A549 (cell line): ENCODE results near the gene EIF4G1. TPM values are rescaled to one million over a fixed set of nuclear protein-coding genes. Genes with fewer than 3 reads are reported as not detected.

Experiments
- ATAC-seq, 2 experiments: fragments of 200-7000 bp in 1 of 2; fragments of >200 bp in 1 of 2; cut with Nextera tagmentation in 1 of 2; cut with Tn5 transposase in 1 of 2; 3 replicates each; pipeline versions ENCODE4 v1.8.0 to v1.9.1; 2018 to 2020; ENCODE audit warnings: mild to moderate bottlenecking in 1 of 2, moderate library complexity in 1 of 2
- CTCF ChIA-PET: fragments of 300-600 bp; sonication (Branson Sonifier 250); formaldehyde crosslinking; extraction: SDS; loops from one replicate; lab custom pipeline; 2021; ENCODE audit warnings: antibody characterized with exemption, inconsistent platforms; lab: Yijun Ruan, JAX
- POLR2A ChIA-PET: fragments of 350-600 bp; formaldehyde crosslinking; extraction: SDS; loops from one replicate; lab custom pipeline; 2021; ENCODE audit warnings: antibody characterized with exemption, inconsistent platforms; lab: Yijun Ruan, JAX
- DNase-seq, 2 experiments: peaks; one replicate each; pipeline versions ENCODE4 v3.0.0 to v3.0.0-alpha.2; 2011 to 2016; ENCODE audit warnings: low read depth in 1 of 2, low spot score in 1 of 2
- FAIRE-seq: peaks from 2 replicates; lab custom pipeline; 2011; peaks lifted over from hg19 to GRCh38; lab: Jason Lieb, UNC
- H3K27ac ChIP-seq, 2 experiments: fragments of >200 bp; sonication (Bioruptor Twin); formaldehyde crosslinking; 3 replicates each; pipeline ENCODE4 v1.5.1; 2016 to 2017
- H3K4me1 ChIP-seq: fragments of >200 bp; sonication (Bioruptor Twin); formaldehyde crosslinking; 3 replicates; pipeline ENCODE4 v1.6.1; 2016
- H3K4me2 ChIP-seq: fragments of >200 bp; sonication (Bioruptor Twin); formaldehyde crosslinking; 3 replicates; pipeline ENCODE4 v1.6.1; 2016
- H3K4me3 ChIP-seq: fragments of >200 bp; sonication (Bioruptor Twin); formaldehyde crosslinking; 3 replicates; pipeline ENCODE4 v1.5.1; 2016
- H3K9me3 ChIP-seq: fragments of >200 bp; sonication (Bioruptor Twin); formaldehyde crosslinking; 3 replicates; pipeline ENCODE4 v1.6.1; 2016
- BCL3 ChIP-seq: fragments of >200 bp; sonication (Bioruptor Twin); formaldehyde crosslinking; IDR thresholded peaks from 3 replicates; pipeline ENCODE4 v1.6.1; 2016
- CBX8 ChIP-seq: fragments of 200-600 bp; sonication (generic); IDR thresholded peaks from 2 replicates; pipeline ENCODE4 v1.6.1; 2016
- CHD2 ChIP-seq: fragments of 150-350 bp; IDR thresholded peaks from 2 replicates; pipeline ENCODE4 v1.6.1; 2014; ENCODE audit warnings: low read length; ENCODE audit not compliant: partially characterized antibody
- ELK1 ChIP-seq: fragments of 150-350 bp; IDR thresholded peaks from 2 replicates; pipeline ENCODE4 v1.6.1; 2014; ENCODE audit warnings: low read depth, mild to moderate bottlenecking, low read length
- HEYL ChIP-seq: fragments of 250-450 bp; sonication (Bioruptor Pico); IDR thresholded peaks from 2 replicates; pipeline ENCODE4 v1.8.0; 2021; ENCODE audit warnings: mild to moderate bottlenecking, moderate library complexity
- JUN ChIP-seq, 2 experiments: fragments of >200 bp; sonication (Bioruptor Twin); formaldehyde crosslinking; IDR thresholded peaks; 2 replicates in 1 of 2; 3 replicates in 1 of 2; pipeline ENCODE4 v1.6.1; 2016 to 2017
- JUNB ChIP-seq: fragments of >200 bp; sonication (Bioruptor Twin); formaldehyde crosslinking; IDR thresholded peaks from 2 replicates; pipeline ENCODE4 v1.6.1; 2016
- MAZ ChIP-seq: fragments of 150-350 bp; IDR thresholded peaks from 2 replicates; pipeline ENCODE4 v1.6.1; 2014; ENCODE audit warnings: antibody characterized with exemption, low read depth, low read length, borderline replicate concordance
- NFE2L2 ChIP-seq: fragments of 150-350 bp; conservative IDR thresholded peaks from 2 replicates; pipeline ENCODE4 v1.6.1; 2014; ENCODE audit warnings: low read length
- NR3C1 ChIP-seq: fragments of >200 bp; sonication (Bioruptor Twin); formaldehyde crosslinking; IDR thresholded peaks from 3 replicates; pipeline ENCODE4 v1.6.1; 2017
- PHF8 ChIP-seq: fragments of 200-600 bp; sonication (generic); IDR thresholded peaks from 2 replicates; pipeline ENCODE4 v1.6.1; 2016; ENCODE audit warnings: low read depth, mild to moderate bottlenecking, antibody characterized with exemption, moderate library complexity, borderline replicate concordance
- POLR2A ChIP-seq: IDR thresholded peaks from 2 replicates; pipeline ENCODE4 v1.6.1; 2012; ENCODE audit warnings: mild to moderate bottlenecking, low read length
- REST ChIP-seq: fragments of 200-600 bp; sonication (generic); IDR thresholded peaks from 2 replicates; pipeline ENCODE4 v1.6.1; 2016; ENCODE audit warnings: antibody characterized with exemption, mild to moderate bottlenecking, moderate library complexity
- TFCP2L1 ChIP-seq: fragments of 250-450 bp; sonication (Bioruptor Pico); IDR thresholded peaks from 2 replicates; pipeline ENCODE4 v1.5.0; 2021; ENCODE audit warnings: mild to moderate bottlenecking
- TP53 ChIP-seq: fragments of 250-450 bp; sonication (Bioruptor Pico); IDR thresholded peaks from 2 replicates; pipeline ENCODE4 v1.5.0; 2021; ENCODE audit warnings: mild to moderate bottlenecking, moderate library complexity
- ZC3H11A ChIP-seq: fragments of 450-650 bp; IDR thresholded peaks from 2 replicates; pipeline ENCODE4 v1.6.1; 2014; ENCODE audit warnings: antibody characterized with exemption, mild to moderate bottlenecking
- ZFP36 ChIP-seq: fragments of 450-650 bp; IDR thresholded peaks from 2 replicates; pipeline ENCODE4 v1.6.1; 2014; ENCODE audit warnings: borderline replicate concordance; ENCODE audit not compliant: partially characterized antibody
- ZNF302 ChIP-seq: fragments of 250-450 bp; sonication (Bioruptor Pico); IDR thresholded peaks from 2 replicates; pipeline ENCODE4 v1.9.0; 2021; ENCODE audit warnings: inconsistent platforms, mild to moderate bottlenecking, moderate library complexity
- WGBS: methylation state at CpG from one replicate; pipeline ENCODE4 v1.1.6; 2017; ENCODE audit errors: missing lambda C conversion rate; 5-methylcytosine and 5-hydroxymethylcytosine counted together
- polyA plus RNA-seq, 4 experiments: library from polyadenylated mRNA; depleted of rRNA in 3 of 4; stranded (reverse); fragments of >200 nt; fragmentation: RNase III in 1 of 4; extraction: RNeasy Plus Mini Kit Qiagen cat#74134 plus additional on column Dnase treatment in 1 of 4; gene quantifications; 2 replicates in 3 of 4; 3 replicates in 1 of 4; pipeline ENCODE4 v1.2.3, GENCODE V29; 2011 to 2017
- TF ChIP-seq, protein P1 (sequence below): fragments of >200 bp; sonication (Bioruptor Twin); formaldehyde crosslinking; IDR thresholded peaks from 3 replicates; pipeline ENCODE4 v1.5.1; 2016
- TF ChIP-seq, protein P2 (sequence below): fragments of 250-450 bp; sonication (Bioruptor Pico); IDR thresholded peaks from 2 replicates; pipeline ENCODE4 v1.5.0; 2020; ENCODE audit warnings: low read depth, mild to moderate bottlenecking, moderate library complexity

The EIF4G1 gene
- polyA plus RNA-seq, 2 of the 4 experiments (the other 2 are of a cell fraction), result 152 to 248 TPM

- ChIA-PET CTCF (no interaction called here), POLR2A (no interaction called here)
- peak overlapping the region; percentile 86 for H3K4me3 ChIP-seq
- TF ChIP-seq, protein P1, sequence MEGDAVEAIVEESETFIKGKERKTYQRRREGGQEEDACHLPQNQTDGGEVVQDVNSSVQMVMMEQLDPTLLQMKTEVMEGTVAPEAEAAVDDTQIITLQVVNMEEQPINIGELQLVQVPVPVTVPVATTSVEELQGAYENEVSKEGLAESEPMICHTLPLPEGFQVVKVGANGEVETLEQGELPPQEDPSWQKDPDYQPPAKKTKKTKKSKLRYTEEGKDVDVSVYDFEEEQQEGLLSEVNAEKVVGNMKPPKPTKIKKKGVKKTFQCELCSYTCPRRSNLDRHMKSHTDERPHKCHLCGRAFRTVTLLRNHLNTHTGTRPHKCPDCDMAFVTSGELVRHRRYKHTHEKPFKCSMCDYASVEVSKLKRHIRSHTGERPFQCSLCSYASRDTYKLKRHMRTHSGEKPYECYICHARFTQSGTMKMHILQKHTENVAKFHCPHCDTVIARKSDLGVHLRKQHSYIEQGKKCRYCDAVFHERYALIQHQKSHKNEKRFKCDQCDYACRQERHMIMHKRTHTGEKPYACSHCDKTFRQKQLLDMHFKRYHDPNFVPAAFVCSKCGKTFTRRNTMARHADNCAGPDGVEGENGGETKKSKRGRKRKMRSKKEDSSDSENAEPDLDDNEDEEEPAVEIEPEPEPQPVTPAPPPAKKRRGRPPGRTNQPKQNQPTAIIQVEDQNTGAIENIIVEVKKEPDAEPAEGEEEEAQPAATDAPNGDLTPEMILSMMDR, result no peak
- TF ChIP-seq, protein P2, sequence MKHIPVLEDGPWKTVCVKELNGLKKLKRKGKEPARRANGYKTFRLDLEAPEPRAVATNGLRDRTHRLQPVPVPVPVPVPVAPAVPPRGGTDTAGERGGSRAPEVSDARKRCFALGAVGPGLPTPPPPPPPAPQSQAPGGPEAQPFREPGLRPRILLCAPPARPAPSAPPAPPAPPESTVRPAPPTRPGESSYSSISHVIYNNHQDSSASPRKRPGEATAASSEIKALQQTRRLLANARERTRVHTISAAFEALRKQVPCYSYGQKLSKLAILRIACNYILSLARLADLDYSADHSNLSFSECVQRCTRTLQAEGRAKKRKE, result no peak
- TF ChIP-seq CHD2, result no peak
- TF ChIP-seq ZFP36, result no peak
- no peak for TF ChIP-seq NR3C1
- TF ChIP-seq JUN (IDR thresholded peaks at IDR 0.05), result peak; percentile 42 to 80; a peak in 3 of 5 replicates
- TF ChIP-seq MAZ, result no peak
- peak; percentile 43 for TF ChIP-seq POLR2A
- TF ChIP-seq BCL3, result peak; percentile 24; the same call in 1 of the 3 replicates
- no peak for TF ChIP-seq JUNB
- TF ChIP-seq ZC3H11A, result no peak
- TF ChIP-seq TFCP2L1 (CRISPR knock-in tag), result no peak
- 0 out of 2 replicates have a peak, but pooled peaks have one; percentile 12 for TF ChIP-seq PHF8
- TF ChIP-seq ELK1, result no peak
- TF ChIP-seq ZNF302 (CRISPR knock-in tag), result no peak
- H3K4me1 ChIP-seq, result peaks cover 38% of the 10 kb centered on the region
- H3K27ac ChIP-seq, result peak overlapping the region; percentile 100
- ATAC-seq (peak; percentile 39 to 61; a peak in 5 of 6 replicates), DNase-seq (peak in 1 of 2 experiments; percentile 60), FAIRE-seq (no peak)
- WGBS, result 2% methylated on average over 13 of the region's 89 CpGs
- H3K4me2 ChIP-seq, result peak overlapping the region; percentile 94
- no peaks in the 10 kb centered on the region for H3K9me3 ChIP-seq
These were observed 515 bp downstream of the EIF4G1 start for GRCh38 chr3:184314700-184315542.

DNA sequence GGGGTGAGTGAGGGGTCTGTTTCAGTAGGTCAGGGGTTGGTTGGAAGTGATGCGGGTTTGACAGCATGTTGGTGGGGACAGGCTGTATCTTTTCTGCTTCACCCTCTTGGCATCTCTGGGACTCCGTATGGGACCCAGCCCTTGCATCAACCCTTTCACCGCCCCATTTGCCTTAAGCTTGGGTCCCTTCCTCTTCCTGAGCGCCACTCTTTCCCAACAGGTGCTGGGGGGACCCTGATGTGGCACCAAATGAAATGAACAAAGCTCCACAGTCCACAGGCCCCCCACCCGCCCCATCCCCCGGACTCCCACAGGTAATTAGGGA lies 1.1 kb downstream of the EIF4G1 start:
- H3K4me3 ChIP-seq, result peak overlapping the region; percentile 86
- 2% methylated on average over 4 of the region's 6 CpGs for WGBS
- TF ChIP-seq HEYL (CRISPR knock-in tag) (no peak), REST (no peak), TP53 (no peak), NFE2L2 (no peak), CBX8 (no peak)
- TF ChIP-seq, protein P2, result no peak
- no peaks in the 10 kb centered on the region for H3K9me3 ChIP-seq
- FAIRE-seq (no peak), DNase-seq (no peak), ATAC-seq (peak in 1 of 2 experiments; percentile 4; a peak in 2 of 6 replicates)
- peaks cover 43% of the 10 kb centered on the region for H3K4me1 ChIP-seq
- peak overlapping the region; percentile 94 for H3K4me2 ChIP-seq
- peak overlapping the region; percentile 100 for H3K27ac ChIP-seq
- POLR2A ChIA-PET, result no interaction called here
- CTCF ChIA-PET, result no interaction called here
